Transverse colon (tissue), 3 donors: Measurements from ENCODE around the gene PGA3.

ENCODE experiments used
- CTCF ChIP-seq, 5 experiments: fragments of 200-600 bp in 3 of 5; fragments of 450-650 bp in 2 of 5; sonication (generic) in 3 of 5; IDR thresholded peaks; 1 replicate in 2 of 5; 2 replicates in 3 of 5; pipeline ENCODE4 v1.5.1; 2016 to 2017; ENCODE audit warnings: antibody characterized with exemption in 5 of 5, inconsistent platforms in 3 of 5, mild to moderate bottlenecking in 2 of 5, moderate library complexity in 1 of 5
- EP300 ChIP-seq: sonication (generic); formaldehyde crosslinking; IDR thresholded peaks from one replicate; pipeline ENCODE4 v1.6.1; 2017; ENCODE audit warnings: antibody characterized with exemption, low read depth
- POLR2A ChIP-seq: fragments of 450-650 bp; IDR thresholded peaks from one replicate; pipeline ENCODE4 v1.6.1; 2016; ENCODE audit warnings: antibody characterized with exemption, mild to moderate bottlenecking, moderate library complexity

- TF ChIP-seq POLR2A (no peak), CTCF (IDR thresholded peaks at IDR 0.05) (no peak), EP300 (no peak)
These were observed 26.9 kb upstream of the PGA3 start for GRCh38 chr11:61176446-61176845.
